ENCODE results near the gene STX7. TPM values are rescaled to one million over a fixed set of nuclear protein-coding genes. Genes with fewer than 3 reads are reported as not detected.
A peak's percentile ranks its signal among the peaks of the same experiment; 100 is the strongest.

The STX7 gene
- total and polyA plus RNA-seq, 8 donors: 46.1 to 69.7 (median 58.7) TPM

- intact Hi-C loops (cut with DNase I): no loop called here
- no peak overlapping the region for H3K4me3 ChIP-seq
- ATAC-seq (no peak), DNase-seq (no peak)
- no peak overlapping the region for H3K27ac ChIP-seq
- no peaks in the 10 kb centered on the region for H3K9me3 ChIP-seq
- H3K36me3 ChIP-seq: peaks cover 0 to 8% of the 10 kb centered on the region in 2 donors
- no peaks in the 10 kb centered on the region for H3K27me3 ChIP-seq
- TF ChIP-seq CTCF (IDR thresholded peaks at IDR 0.05): no peak
- H3K4me1 ChIP-seq: peaks cover 0 to 53% of the 10 kb centered on the region in 2 donors
These were observed 21.0 kb downstream of the STX7 start for GRCh38 chr6:132491881-132492280.

DNA sequence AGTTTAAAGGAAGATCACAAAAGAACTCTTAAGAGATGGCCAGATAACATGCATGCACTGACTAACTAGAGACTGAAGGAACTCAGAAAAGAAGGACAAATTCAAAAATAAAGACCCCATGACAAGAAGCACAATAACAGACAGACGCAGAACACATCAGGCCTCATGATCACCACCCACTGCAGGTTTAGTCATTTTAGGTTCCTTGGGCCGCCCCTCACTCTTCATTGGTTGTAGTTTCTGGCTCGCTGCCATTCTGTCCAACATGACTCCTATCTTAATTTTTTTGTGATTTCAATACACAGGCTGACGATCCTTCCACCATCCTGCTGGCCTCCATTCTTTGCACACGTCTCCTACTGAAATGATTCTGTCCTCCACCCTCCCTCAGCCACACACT is 21.6 kb downstream of the STX7 start:
- ATAC-seq (no peak), DNase-seq (no peak)
- Histone ChIP-seq H3K4me1 (peaks cover 0 to 47% of the 10 kb centered on the region in 2 donors), H3K4me3 (no peak overlapping the region), H3K27me3 (no peaks in the 10 kb centered on the region), H3K27ac (peak overlapping the region in 1 of 2 donors; percentile 64), H3K9me3 (no peaks in the 10 kb centered on the region), H3K36me3 (peaks cover 0 to 4% of the 10 kb centered on the region in 2 donors)
- TF ChIP-seq CTCF (IDR thresholded peaks at IDR 0.05): no peak
- intact Hi-C loops (cut with DNase I): no loop called here

- Histone ChIP-seq H3K4me1 (peaks cover 0 to 42% of the 10 kb centered on the region in 2 donors), H3K4me3 (no peak overlapping the region), H3K9me3 (no peaks in the 10 kb centered on the region), H3K27me3 (no peaks in the 10 kb centered on the region), H3K36me3 (peaks cover 0 to 4% of the 10 kb centered on the region in 2 donors), H3K27ac (peak overlapping the region; percentile 57 to 64)
- ATAC-seq (peak; percentile 45), DNase-seq (peak in 1 of 4 donors; percentile 16)
- TF ChIP-seq CTCF (IDR thresholded peaks at IDR 0.05): no peak
- intact Hi-C loops (cut with DNase I): no loop called here
These were observed 22.3 kb downstream of the STX7 start for GRCh38 chr6:132490478-132491204.

DNA sequence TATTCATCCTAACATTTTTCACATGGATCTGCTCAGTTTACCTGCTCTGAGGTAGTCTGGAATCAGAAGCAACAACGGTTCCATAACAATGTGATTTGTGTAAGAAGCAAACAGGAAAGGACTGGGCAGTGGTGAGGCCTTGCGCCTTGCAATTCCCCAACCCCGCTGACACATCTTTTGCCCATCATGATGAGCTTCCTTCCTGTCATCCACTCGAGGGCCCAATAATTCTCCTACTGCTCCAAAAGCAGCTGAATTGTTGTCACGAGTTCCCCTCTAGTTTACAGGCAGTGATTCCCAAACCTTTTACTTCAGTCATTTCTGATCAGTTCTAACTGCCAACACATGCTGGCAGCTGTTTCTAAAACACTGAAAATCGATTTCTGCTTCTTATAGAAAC is 22.9 kb downstream of the STX7 start:
- peaks cover 0 to 36% of the 10 kb centered on the region in 2 donors for H3K4me1 ChIP-seq
- H3K36me3 ChIP-seq: peaks cover 0 to 4% of the 10 kb centered on the region in 2 donors
- intact Hi-C loops (cut with DNase I): no loop called here
- H3K27ac ChIP-seq: peak overlapping the region; percentile 57 to 64
- peak; percentile 67 for ATAC-seq
- no peaks in the 10 kb centered on the region for H3K9me3 ChIP-seq
- H3K27me3 ChIP-seq: no peaks in the 10 kb centered on the region
- DNase-seq: peak in 2 of 4 donors; percentile 41
- H3K4me3 ChIP-seq: no peak overlapping the region
- no peak for TF ChIP-seq CTCF (IDR thresholded peaks at IDR 0.05)

- Histone ChIP-seq H3K36me3 (peaks cover 0 to under 1% of the 10 kb centered on the region in 2 donors), H3K9me3 (no peaks in the 10 kb centered on the region), H3K4me3 (no peak overlapping the region), H3K27me3 (no peaks in the 10 kb centered on the region), H3K4me1 (peaks cover 0 to 35% of the 10 kb centered on the region in 2 donors), H3K27ac (peak overlapping the region; percentile 57 to 64)
- no peak for DNase-seq
- ATAC-seq: no peak
- TF ChIP-seq CTCF (IDR thresholded peaks at IDR 0.05): no peak
- intact Hi-C loops (cut with DNase I): loop anchor here in 1 of 2 donors (10.0 kb wide), 1 partner anchor 205 kb away; no protein-coding TSS in a partner anchor
These were observed 23.5 kb downstream of the STX7 start for GRCh38 chr6:132489376-132489775.

Data from left lung (tissue), 10 donors.